Naive B cell (primary cell): ENCODE measurements around the gene KCNQ1. TPM values are rescaled to one million over a fixed set of nuclear protein-coding genes. Genes with fewer than 3 reads are reported as not detected.

Experiments
- ATAC-seq, 2 donors: fragments of 150-1000 bp; cut with Tn5 transposase; 2 replicates each; pipeline ENCODE4 v1.10.0; 2021; ENCODE audit warnings: low read depth in 2 of 2, mild to moderate bottlenecking in 2 of 2, moderate library complexity in 2 of 2
- DNase-seq: peaks from one replicate; pipeline ENCODE4 v3.0.0; 2022
- H3K27ac Mint-ChIP-seq, 6 donors: one replicate each; pipeline ENCODE4 v1.8.0; 2020 to 2022; ENCODE audit warnings: mild to moderate bottlenecking in 6 of 6, mixed read lengths in 6 of 6, moderate library complexity in 5 of 6, inconsistent platforms in 2 of 6
- H3K27me3 Mint-ChIP-seq, 3 donors: one replicate each; pipeline ENCODE4 v1.8.0; 2021 to 2022; ENCODE audit warnings: mixed read lengths in 3 of 3, mild to moderate bottlenecking in 1 of 3
- H3K36me3 Mint-ChIP-seq, 2 donors: one replicate each; pipeline ENCODE4 v1.8.0; 2020 to 2022; ENCODE audit warnings: mixed read lengths in 2 of 2, inconsistent platforms in 1 of 2, mild to moderate bottlenecking in 1 of 2
- H3K4me1 Mint-ChIP-seq, 3 donors: one replicate each; pipeline ENCODE4 v1.8.0; 2020 to 2022; ENCODE audit warnings: mixed read lengths in 3 of 3, inconsistent platforms in 1 of 3, mild to moderate bottlenecking in 1 of 3, moderate library complexity in 1 of 3
- H3K4me3 Mint-ChIP-seq, 8 donors: one replicate each; pipeline ENCODE4 v1.8.0; 2020 to 2022; ENCODE audit warnings: mild to moderate bottlenecking in 8 of 8, mixed read lengths in 8 of 8, moderate library complexity in 8 of 8, inconsistent platforms in 2 of 8
- H3K9me3 Mint-ChIP-seq, 7 donors: one replicate each; pipeline ENCODE4 v1.8.0; 2020 to 2022; ENCODE audit warnings: mixed read lengths in 7 of 7, mild to moderate bottlenecking in 5 of 7, inconsistent platforms in 2 of 7, moderate library complexity in 1 of 7
- polyA plus RNA-seq, 6 donors: library from polyadenylated mRNA; unstranded; fragments of 300-500 nt; fragmentation: Illumina TruSeq; gene quantifications; one replicate each; pipeline ENCODE4 v1.2.3, GENCODE V29; 2021; ENCODE audit warnings: low read depth in 6 of 6

Gene KCNQ1
- polyA plus RNA-seq, 6 donors from 2014 or later = 9.3 to 22.6 (median 10.3) TPM

GRCh38 chr11:2423157-2424025 is 21.4 kb upstream of the KCNQ1 start:
- H3K27me3 Mint-ChIP-seq = peaks cover 0 to 4% (median 0%) of the 10 kb centered on the region in 3 donors

GRCh38 chr11:2424811-2425495 is 19.9 kb upstream of the KCNQ1 start:
- Mint-ChIP-seq H3K27me3 (peaks cover 0 to 4% (median 0%) of the 10 kb centered on the region in 3 donors), H3K4me3 (no peak overlapping the region), H3K4me1 (no peaks in the 10 kb centered on the region), H3K9me3 (no peaks in the 10 kb centered on the region), H3K27ac (no peak overlapping the region), H3K36me3 (no peaks in the 10 kb centered on the region)
- ATAC-seq (no peak), DNase-seq (no peak)

More at GRCh38 chr11:2423157-2424025, 21.4 kb upstream of the KCNQ1 start:
- Mint-ChIP-seq H3K9me3 (no peaks in the 10 kb centered on the region), H3K27ac (no peak overlapping the region), H3K36me3 (no peaks in the 10 kb centered on the region), H3K4me1 (peaks cover 0 to 3% (median 0%) of the 10 kb centered on the region in 3 donors), H3K4me3 (no peak overlapping the region)
- ATAC-seq = no peak
- no peak for DNase-seq

GRCh38 chr11:2425506-2425905 is 19.3 kb upstream of the KCNQ1 start:
- H3K36me3 Mint-ChIP-seq = no peaks in the 10 kb centered on the region
- H3K27ac Mint-ChIP-seq = no peak overlapping the region
- DNase-seq (no peak), ATAC-seq (no peak)
- peaks cover 0 to 4% (median 0%) of the 10 kb centered on the region in 3 donors for H3K27me3 Mint-ChIP-seq
- no peaks in the 10 kb centered on the region for H3K9me3 Mint-ChIP-seq
- no peaks in the 10 kb centered on the region for H3K4me1 Mint-ChIP-seq
- no peak overlapping the region for H3K4me3 Mint-ChIP-seq

GRCh38 chr11:2426221-2426620 is 18.6 kb upstream of the KCNQ1 start:
- Mint-ChIP-seq H3K27me3 (peaks cover 0 to 4% (median 0%) of the 10 kb centered on the region in 3 donors), H3K36me3 (no peaks in the 10 kb centered on the region), H3K9me3 (no peaks in the 10 kb centered on the region), H3K27ac (no peak overlapping the region), H3K4me3 (no peak overlapping the region), H3K4me1 (no peaks in the 10 kb centered on the region)
- no peak for ATAC-seq
- DNase-seq = no peak

- H3K27ac Mint-ChIP-seq = no peak overlapping the region
- peaks cover 0 to 5% (median 0%) of the 10 kb centered on the region in 3 donors for H3K27me3 Mint-ChIP-seq
- ATAC-seq = no peak
- H3K36me3 Mint-ChIP-seq = no peaks in the 10 kb centered on the region
- no peak for DNase-seq
- no peak overlapping the region for H3K4me3 Mint-ChIP-seq
- no peaks in the 10 kb centered on the region for H3K9me3 Mint-ChIP-seq
- H3K4me1 Mint-ChIP-seq = no peaks in the 10 kb centered on the region
These were observed 17.8 kb upstream of the KCNQ1 start for GRCh38 chr11:2426826-2427521.

GRCh38 chr11:2427721-2428321 is 17.0 kb upstream of the KCNQ1 start:
- H3K27me3 Mint-ChIP-seq = peaks cover 0 to 5% (median 0%) of the 10 kb centered on the region in 3 donors
- no peaks in the 10 kb centered on the region for H3K9me3 Mint-ChIP-seq
- no peaks in the 10 kb centered on the region for H3K4me1 Mint-ChIP-seq
- DNase-seq (no peak), ATAC-seq (peak in 1 of 2 donors; percentile 6)
- H3K36me3 Mint-ChIP-seq = no peaks in the 10 kb centered on the region
- H3K27ac Mint-ChIP-seq = peak overlapping the region in 1 of 6 donors; percentile 42
- H3K4me3 Mint-ChIP-seq = no peak overlapping the region

- no peaks in the 10 kb centered on the region for H3K9me3 Mint-ChIP-seq
- DNase-seq (peak; percentile 78), ATAC-seq (peak; percentile 93 to 98)
- no peaks in the 10 kb centered on the region for H3K36me3 Mint-ChIP-seq
- H3K4me3 Mint-ChIP-seq = no peak overlapping the region
- H3K4me1 Mint-ChIP-seq = no peaks in the 10 kb centered on the region
- H3K27ac Mint-ChIP-seq = no peak overlapping the region
- peaks cover 0 to 5% (median 0%) of the 10 kb centered on the region in 3 donors for H3K27me3 Mint-ChIP-seq
These were observed 16.4 kb upstream of the KCNQ1 start for GRCh38 chr11:2428322-2428795.

GRCh38 chr11:2431395-2431794 is 13.4 kb upstream of the KCNQ1 start:
- Mint-ChIP-seq H3K9me3 (no peaks in the 10 kb centered on the region), H3K36me3 (no peaks in the 10 kb centered on the region), H3K4me3 (no peak overlapping the region), H3K27me3 (peaks cover 0 to 5% (median 0%) of the 10 kb centered on the region in 3 donors), H3K4me1 (no peaks in the 10 kb centered on the region), H3K27ac (peak overlapping the region in 1 of 6 donors; percentile 73)
- ATAC-seq (no peak), DNase-seq (no peak)

- no peak overlapping the region for H3K27ac Mint-ChIP-seq
These were observed 12.6 kb upstream of the KCNQ1 start for GRCh38 chr11:2432171-2432621.

GRCh38 chr11:2432628-2433071 is 12.2 kb upstream of the KCNQ1 start:
- Mint-ChIP-seq H3K27ac (no peak overlapping the region), H3K4me1 (no peaks in the 10 kb centered on the region), H3K27me3 (peaks cover 0 to 13% (median 6%) of the 10 kb centered on the region in 3 donors), H3K4me3 (no peak overlapping the region), H3K9me3 (peaks cover 0 to 3% (median 0%) of the 10 kb centered on the region in 7 donors), H3K36me3 (no peaks in the 10 kb centered on the region)
- ATAC-seq = no peak
- DNase-seq = no peak

More at GRCh38 chr11:2432171-2432621, 12.6 kb upstream of the KCNQ1 start:
- ATAC-seq (no peak), DNase-seq (no peak)
- Mint-ChIP-seq H3K27me3 (peaks cover 0 to 8% (median 1%) of the 10 kb centered on the region in 3 donors), H3K9me3 (no peaks in the 10 kb centered on the region), H3K4me1 (no peaks in the 10 kb centered on the region), H3K4me3 (no peak overlapping the region), H3K36me3 (no peaks in the 10 kb centered on the region)

- Mint-ChIP-seq H3K4me3 (no peak overlapping the region), H3K27ac (no peak overlapping the region), H3K9me3 (peaks cover 0 to 6% (median 0%) of the 10 kb centered on the region in 7 donors), H3K27me3 (peaks cover 0 to 18% (median 6%) of the 10 kb centered on the region in 3 donors), H3K4me1 (no peaks in the 10 kb centered on the region), H3K36me3 (no peaks in the 10 kb centered on the region)
- DNase-seq (no peak), ATAC-seq (no peak)
These were observed 11.5 kb upstream of the KCNQ1 start for GRCh38 chr11:2433106-2433925.

GRCh38 chr11:2434008-2434407 is 10.8 kb upstream of the KCNQ1 start:
- Mint-ChIP-seq H3K4me1 (no peaks in the 10 kb centered on the region), H3K4me3 (no peak overlapping the region), H3K9me3 (peaks cover 0 to 9% (median under 1%) of the 10 kb centered on the region in 7 donors), H3K27ac (no peak overlapping the region), H3K27me3 (peaks cover 0 to 18% (median 6%) of the 10 kb centered on the region in 3 donors), H3K36me3 (no peaks in the 10 kb centered on the region)
- no peak for ATAC-seq
- DNase-seq = no peak
